ENCODE data around the gene COPZ1.
"Not testable (repeated sequence)": the region's sequence is repeated elsewhere in the genome, so short reads cannot be mapped to it uniquely, and the experiment has no call there.

COPZ1 gene

GRCh38 chr12:54331461-54331860, 6.5 kb downstream of the COPZ1 start:
- DNase-seq (ENCODE audit: low read depth): no peak

DNA sequence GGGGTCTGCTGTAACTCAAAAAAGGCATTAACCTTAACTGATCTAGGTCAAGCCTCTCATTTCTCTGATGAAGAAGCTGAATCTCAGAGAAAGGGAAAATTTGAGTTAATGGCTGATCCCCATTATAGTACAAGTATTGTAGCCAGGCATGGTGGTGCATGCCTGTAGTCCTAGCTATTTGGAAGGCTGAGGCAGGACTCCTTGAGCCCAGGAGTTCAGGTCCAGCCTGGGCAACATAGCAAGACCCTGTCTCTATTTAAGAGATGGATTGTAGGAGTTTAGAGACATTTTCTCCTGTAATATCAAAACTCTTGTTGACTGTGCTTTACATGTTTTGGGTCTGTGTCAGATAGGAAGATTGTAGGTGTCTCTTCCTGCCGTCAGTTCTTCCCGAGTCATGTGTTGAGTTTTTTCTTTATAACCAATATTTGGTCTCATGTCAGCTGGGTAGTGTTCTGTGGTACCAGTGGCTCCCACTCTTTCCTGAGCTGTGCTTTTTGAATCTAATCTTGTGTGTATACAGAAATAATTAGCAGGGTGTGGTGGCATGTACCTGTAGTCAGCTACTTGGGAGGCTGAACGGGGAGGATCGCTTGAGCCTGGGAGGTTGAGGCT, 8.6 kb downstream of the COPZ1 start:
- no peak for DNase-seq (ENCODE audit: low read depth)

- DNase-seq (ENCODE audit: low read depth): no peak
These were observed 12.4 kb downstream of the COPZ1 start for GRCh38 chr12:54337280-54337842.

DNA sequence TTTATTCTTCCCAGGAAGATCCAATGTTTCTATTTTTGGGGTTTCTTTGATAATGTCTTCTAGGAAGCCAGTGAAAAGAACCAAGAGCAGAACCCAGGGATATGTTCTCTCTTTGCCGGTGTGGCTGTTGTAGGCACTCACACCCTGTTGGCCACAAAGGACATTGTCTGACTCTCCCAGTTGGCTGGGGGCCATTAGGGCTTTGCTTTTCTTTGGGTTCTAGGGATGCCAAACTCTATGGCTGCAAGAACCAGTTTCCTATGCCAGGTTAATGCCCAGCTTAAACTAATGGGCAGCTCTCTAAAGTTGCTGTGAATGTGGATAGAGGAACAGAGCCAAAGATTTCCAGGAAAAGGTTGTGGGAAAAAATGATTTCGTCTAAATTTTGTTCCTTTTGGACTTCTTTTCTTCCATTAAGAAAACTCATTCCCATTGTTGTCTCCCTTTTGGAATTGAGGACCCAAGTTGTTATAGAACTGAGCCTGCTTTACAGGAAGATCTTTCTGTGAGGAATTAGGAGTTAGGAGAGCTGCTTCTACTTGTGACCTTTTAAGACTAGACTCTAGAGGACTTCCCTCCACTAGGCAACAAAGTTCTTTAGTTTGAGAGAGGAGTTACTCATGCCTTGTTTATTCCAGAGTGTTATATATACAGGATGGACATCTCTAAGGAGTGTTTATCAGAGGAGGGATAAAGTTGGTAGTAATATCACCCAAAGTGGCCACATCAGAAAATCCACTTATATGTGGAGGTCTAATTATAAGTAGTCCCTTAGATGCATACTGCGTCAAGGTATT, 13.1 kb downstream of the COPZ1 start:
- no peak for DNase-seq (ENCODE audit: low read depth)

GRCh38 chr12:54338698-54339296, 13.9 kb downstream of the COPZ1 start:
- no peak for DNase-seq (ENCODE audit: low read depth)

DNA sequence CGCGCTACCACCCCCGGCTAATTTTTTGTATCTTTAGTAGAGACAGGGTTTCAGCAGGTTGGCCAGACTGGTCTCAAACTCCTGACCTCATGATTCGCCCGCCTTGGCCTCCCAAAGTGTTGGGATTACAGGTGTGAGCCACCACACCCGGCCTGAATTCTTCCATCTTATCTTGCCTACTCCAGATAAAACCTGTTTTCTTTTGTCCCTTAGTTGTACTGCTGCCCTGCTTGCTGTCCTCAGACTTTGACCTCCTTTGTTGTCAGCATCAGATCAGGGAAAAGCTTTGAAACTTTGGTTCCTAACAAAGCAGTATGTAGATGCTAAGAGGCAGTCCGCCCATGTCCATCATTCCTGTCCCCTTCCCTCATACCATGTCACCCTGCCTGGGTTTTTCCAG, 15.9 kb downstream of the COPZ1 start:
- no peak for DNase-seq (ENCODE audit: low read depth)

- DNase-seq (ENCODE audit: low read depth): no peak
These were observed 16.7 kb downstream of the COPZ1 start for GRCh38 chr12:54341378-54342300.

DNA sequence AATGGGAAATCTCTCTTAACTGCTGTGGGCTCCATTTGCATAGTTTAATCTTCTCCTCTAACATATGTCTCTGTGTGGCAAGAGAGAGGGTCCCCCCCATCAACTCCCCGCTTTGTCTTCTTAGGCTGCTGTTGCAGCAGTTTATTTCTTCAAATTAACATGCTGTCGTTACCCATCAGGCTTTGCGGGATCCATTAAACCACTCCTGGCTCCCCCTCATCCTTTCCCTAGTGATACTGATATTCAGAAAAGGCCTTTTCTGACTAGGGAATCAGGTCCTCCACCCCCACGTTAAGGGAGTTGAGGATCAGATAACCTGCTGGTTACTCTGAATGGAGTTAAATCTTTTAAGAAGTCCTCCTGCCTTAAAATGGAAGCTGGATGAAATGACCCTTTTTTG, 24.1 kb downstream of the COPZ1 start:
- no peak for DNase-seq (ENCODE audit: low read depth)

DNA sequence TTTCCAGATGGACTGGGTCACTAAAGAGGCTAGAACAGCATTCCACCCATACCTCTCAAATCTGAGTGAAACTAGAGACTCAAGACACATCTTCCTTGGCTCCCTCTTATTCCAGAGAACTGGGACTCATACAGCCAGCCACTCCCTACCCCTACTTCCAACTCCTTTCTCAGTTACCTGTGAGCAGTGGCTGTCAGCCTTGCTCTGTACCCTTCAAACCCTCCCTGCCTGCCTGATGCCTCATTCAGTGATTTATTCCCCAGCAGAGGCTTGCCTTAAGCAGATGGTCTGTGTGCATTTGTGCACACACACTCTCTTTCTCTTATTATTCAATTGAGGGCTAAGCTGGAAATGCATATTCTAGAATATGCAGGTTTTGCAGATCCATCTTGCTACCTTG, 24.7 kb downstream of the COPZ1 start:
- DNase-seq (ENCODE audit: low read depth): no peak

- DNase-seq (ENCODE audit: low read depth): no peak
These were observed 25.8 kb downstream of the COPZ1 start for GRCh38 chr12:54350743-54351142.

GRCh38 chr12:54351341-54351740, 26.4 kb downstream of the COPZ1 start:
- no peak for DNase-seq (ENCODE audit: low read depth)

GRCh38 chr12:54352022-54352531, 27.1 kb downstream of the COPZ1 start:
- DNase-seq (ENCODE audit: low read depth): no peak

DNA sequence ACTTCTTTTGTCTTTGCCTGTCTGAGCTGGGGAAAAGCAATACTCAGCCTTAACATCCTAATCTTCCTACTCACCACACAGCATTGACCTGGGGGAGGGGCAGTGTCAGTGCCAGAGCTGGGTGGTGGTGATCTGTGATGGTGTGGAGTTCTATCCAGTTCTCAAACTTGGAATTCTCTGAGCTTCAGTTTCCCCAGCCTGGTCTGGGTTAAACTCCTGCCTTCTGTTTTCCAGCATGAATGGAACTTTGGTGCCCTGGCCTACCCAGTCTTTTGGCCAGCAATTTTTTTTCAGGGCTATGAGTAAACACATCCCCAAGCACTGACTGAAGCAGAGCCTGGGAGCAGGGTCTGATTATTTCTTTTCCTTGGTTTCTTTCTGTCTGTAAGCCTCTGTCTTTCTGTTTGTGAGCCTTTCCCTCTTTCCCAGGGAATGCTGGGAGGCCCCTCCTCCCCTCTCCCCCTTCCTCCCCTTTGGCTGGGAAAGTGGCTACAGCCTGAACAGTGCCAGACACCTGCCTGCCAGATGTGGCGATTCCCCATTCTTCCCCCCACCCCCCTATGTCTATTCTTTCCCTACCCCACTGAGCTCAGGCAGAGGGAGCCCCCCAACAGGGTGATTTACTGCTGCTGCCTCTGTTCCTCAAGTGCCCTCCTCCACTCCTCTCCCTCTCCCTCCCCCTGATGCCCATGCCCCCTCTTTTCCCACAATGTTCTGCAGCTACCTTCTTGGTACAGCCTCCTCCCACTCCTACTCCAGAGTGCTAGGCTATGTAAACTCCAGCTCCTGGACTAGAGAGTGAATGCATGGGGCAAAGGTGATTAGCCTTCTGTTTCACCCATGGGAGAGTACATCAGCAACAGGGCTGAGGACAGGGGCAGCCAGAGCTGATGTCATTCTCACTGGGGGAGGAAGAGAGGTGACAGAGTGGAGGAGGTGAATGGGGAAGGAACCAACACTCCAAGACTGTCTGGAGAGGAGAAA, 28.3 kb downstream of the COPZ1 start:
- DNase-seq (ENCODE audit: low read depth): no peak

- DNase-seq (ENCODE audit: low read depth): not testable (repeated sequence)
These were observed 29.3 kb downstream of the COPZ1 start for GRCh38 chr12:54354271-54354670.

- DNase-seq (ENCODE audit: low read depth): no peak
These were observed 30.3 kb downstream of the COPZ1 start for GRCh38 chr12:54355104-54355815.

DNA sequence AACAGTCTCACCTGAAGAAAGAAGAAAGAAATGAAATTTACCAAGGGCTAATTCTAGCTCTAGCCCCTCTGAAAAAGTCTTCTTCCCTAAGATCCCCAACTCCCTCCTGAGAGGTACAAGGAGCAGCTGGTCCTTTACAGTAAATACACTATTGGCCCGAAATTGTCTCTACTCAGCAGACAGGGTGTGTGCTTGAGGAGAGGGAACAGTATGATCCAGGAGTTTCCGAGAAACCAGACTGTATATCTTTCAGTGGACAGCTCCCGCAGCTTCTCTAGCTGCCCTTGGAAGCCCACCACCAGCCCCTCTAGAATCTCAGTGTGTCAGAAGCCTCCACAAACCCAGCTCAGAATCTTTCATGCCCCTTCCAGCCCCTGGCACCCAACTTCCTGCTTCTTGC, 31.3 kb downstream of the COPZ1 start:
- DNase-seq (ENCODE audit: low read depth): no peak

- DNase-seq (ENCODE audit: low read depth): no peak
These were observed 32.0 kb downstream of the COPZ1 start for GRCh38 chr12:54356951-54357356.

DNA sequence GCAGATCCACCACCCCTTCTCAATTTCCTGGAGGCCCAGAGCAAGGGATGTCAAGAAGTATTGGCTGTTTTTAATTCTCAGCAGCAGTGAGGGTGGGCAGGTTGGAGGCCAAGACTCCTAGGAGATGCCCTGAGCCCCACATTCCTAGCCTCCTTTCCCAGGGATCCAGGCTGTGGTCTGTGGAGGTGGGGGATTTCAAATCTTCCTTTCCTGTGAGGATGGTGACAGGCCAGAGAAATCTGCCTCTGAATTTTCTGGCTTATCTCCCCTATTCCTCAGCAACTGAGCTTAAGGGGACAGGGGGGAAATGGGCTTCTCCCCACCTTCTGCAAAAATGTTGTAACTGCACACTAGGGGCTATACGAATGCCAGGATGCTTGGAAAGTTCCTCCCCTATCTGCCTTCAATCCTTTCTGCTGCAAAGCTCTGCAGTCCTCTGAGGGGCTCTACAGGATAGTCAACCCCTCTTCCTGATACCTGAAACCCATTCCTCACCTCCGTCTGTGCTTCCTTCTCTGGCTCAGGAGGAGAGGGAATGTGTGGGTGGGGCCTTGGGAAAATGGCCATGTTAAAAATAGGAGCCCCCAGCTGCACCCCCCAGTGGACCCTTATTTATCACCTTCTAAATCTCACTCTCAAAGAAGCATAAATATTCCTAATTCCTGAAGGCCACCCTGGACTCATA, 32.7 kb downstream of the COPZ1 start:
- DNase-seq (ENCODE audit: low read depth): no peak

Data from GM04503 (cell line).